DOHH2 (cell line): Measurements from ENCODE around the gene NFIA.

Source experiments
- CTCF ChIP-seq: fragments of 200-600 bp; sonication (generic); IDR thresholded peaks from one replicate; pipeline ENCODE4 v1.5.1; 2014; ENCODE audit warnings: antibody characterized with exemption, mild to moderate bottlenecking, low read depth, low read length; ENCODE audit not compliant: poor library complexity, severe bottlenecking
- EZH2phosphoT487 ChIP-seq: fragments of 200-600 bp; sonication (generic); IDR thresholded peaks from 2 replicates; pipeline ENCODE4 v1.6.1; 2017; ENCODE audit warnings: borderline replicate concordance, mild to moderate bottlenecking, antibody characterized with exemption, low read length, moderate library complexity, mixed read lengths

- TF ChIP-seq CTCF (no peak), EZH2phosphoT487 (no peak)
Measured at GRCh38 chr1:61442544-61442943, 360.2 kb downstream of the NFIA start.
